GM21515 (cell line): ENCODE data around the gene GON4L.
"Not testable (repeated sequence)": the region's sequence is repeated elsewhere in the genome, so short reads cannot be mapped to it uniquely, and the experiment has no call there.

ENCODE experiments used
- ATAC-seq: cut with Tn5 transposase; IDR thresholded peaks from one replicate; pipeline ENCODE4 v1.9.1; 2021; ENCODE audit not compliant: unreplicated experiment

The GON4L gene

DNA sequence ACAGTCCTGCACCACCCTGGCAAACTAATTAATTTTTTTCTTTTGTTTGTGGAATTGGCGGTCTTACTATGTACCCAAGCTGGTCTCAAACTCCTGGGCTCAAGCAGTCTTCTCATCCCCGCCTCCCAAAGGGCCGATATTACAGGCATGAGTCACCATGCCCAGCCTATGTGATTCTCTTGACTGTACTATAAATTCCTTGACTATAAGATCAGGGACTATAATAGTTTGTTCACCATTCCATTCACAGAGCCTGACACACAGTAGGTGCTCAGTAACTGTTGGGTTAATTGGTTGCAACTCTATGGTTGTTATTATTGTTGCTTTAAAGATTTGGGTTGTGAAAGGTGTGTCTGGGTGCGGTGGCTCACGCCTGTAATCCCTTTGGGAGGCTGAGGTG is 150.9 kb downstream of the GON4L start:
- no peak for ATAC-seq

DNA sequence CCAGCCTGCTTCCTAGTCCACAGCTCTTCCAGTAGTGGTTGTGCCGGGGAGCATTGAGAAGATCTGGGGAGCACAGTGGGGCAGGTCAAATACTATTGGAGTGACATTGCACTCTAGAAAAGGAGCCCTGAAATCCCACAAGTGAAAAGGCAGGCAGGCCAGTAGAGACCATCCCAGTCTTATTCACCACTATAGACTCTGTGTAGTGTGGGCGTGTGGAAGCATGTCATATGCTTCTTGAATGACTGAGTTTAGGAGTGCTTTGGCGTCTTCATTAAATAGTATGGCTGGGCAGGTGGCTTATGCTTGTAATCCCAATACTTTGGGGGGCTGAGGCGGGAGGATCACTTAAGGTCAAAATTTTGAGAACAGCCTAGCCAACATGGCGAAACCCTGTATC is 152.6 kb downstream of the GON4L start:
- not testable (repeated sequence) for ATAC-seq

DNA sequence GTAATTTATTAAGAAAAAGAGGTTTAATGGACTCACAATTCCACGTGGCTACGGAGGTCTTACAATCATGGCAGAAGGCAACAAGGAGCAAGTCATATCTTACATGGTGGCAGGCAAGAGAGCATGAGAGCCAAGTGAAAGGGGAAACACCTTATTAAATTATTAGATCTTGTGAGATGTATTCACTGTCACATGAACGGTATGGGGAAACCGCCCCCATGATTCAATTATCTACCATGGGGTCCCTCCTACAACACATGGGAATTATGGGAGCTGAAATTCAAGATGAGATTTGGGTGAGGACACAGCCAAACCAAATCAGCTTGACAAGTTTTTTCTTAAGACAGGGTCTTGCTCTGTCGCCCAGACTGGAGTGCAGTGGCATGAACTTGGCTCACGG is 153.8 kb downstream of the GON4L start:
- ATAC-seq, result no peak

DNA sequence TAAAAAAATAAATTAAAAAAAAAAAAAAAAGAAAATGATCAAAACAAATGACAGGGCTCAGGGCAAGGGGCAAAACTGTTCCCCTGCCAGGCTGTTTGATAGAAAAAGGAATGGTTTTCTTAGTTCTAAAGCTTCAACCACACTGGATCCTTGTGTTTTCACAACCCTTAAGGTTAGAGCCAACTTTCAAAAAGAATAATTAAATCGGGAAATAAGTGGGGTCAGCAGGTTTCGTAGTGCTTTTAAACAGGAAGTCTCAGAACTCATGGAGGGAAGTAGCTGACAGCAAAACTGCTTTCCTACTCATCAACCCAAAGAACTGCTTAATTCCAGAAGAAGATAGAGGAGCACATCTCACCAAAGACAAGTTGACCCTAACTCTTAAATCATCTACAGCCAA is 155.3 kb downstream of the GON4L start:
- not testable (repeated sequence) for ATAC-seq
